ENCODE data around the gene DMAC2.
"Not testable (repeated sequence)": the region's sequence is repeated elsewhere in the genome, so short reads cannot be mapped to it uniquely, and the experiment has no call there.

DMAC2 gene

DNA sequence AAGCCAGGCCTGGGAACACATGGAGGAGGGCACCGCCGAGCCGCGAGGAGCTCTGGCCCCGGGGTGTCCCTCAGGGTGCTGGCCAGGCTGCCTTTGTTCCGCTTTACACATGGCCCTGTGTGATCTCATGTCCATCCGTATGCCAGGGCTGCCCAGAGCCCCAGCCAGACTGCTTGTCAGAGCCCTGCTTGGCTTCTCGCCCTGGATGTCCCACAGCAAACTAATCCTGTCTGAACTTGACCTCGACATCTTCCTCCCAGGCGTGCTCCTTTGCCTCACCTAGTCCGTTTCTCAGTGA, 27.8 kb downstream of the DMAC2 start:
- no peaks in the 10 kb centered on the region for H3K4me1 ChIP-seq (ENCODE audit: control insufficient read depth, insufficient read depth, low read length)
- no peaks in the 10 kb centered on the region for H3K27me3 ChIP-seq (ENCODE audit: control insufficient read depth, insufficient read depth, low read length)
- H3K4me3 ChIP-seq (ENCODE audit: low read length), result no peak overlapping the region
- no peak overlapping the region for H3K27ac ChIP-seq (ENCODE audit: low read depth, low read length)
- H3K36me3 ChIP-seq (ENCODE audit: control insufficient read depth, insufficient read depth, low read length), result peaks cover 24% of the 10 kb centered on the region
- H3K9ac ChIP-seq (ENCODE audit: low read length), result no peak overlapping the region

DNA sequence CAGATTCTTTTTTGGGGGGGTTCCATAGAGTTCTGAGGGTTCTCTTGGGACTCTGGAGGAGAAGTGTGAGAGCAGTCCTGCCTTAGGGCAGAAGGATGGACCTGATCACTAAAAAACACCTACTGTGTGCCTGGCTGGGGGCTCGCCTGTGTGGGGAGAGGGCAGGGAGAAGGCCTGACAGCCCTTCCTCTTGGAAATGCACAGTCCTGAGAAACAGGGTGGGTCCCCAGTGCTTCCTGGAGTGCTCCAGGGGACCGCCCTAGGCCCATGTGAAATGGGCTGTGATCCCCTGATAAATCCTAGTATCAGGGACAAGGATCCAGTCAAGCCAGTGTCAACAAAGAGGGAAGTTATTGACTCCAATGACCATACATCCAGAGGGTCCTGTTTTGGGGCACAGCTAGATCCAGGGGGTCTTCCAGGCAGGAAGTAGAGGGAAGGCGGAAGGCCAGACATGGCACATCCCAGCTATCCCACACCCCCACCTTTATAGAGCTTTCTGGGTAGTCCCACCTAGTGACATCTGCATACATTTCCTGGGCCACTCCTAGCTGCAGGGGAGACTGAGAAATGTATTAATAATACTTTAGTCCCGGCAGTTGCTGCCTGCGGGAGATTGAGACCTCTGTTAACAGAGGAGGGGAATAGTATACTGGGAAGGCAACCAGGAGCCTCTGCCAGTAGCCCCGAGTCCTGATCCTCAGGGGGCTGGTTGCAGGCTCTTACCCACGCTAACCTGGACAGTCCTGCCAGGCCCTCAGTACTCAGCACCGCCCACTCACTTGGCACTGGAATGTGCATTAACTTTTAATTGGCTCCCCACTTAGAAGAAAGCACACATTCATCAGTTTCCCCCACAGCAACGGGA, 28.4 kb downstream of the DMAC2 start:
- Histone ChIP-seq H3K9ac (ENCODE audit: low read length) (no peak overlapping the region), H3K4me1 (ENCODE audit: control insufficient read depth, insufficient read depth, low read length) (no peaks in the 10 kb centered on the region), H3K36me3 (ENCODE audit: control insufficient read depth, insufficient read depth, low read length) (peaks cover 23% of the 10 kb centered on the region)

DNA sequence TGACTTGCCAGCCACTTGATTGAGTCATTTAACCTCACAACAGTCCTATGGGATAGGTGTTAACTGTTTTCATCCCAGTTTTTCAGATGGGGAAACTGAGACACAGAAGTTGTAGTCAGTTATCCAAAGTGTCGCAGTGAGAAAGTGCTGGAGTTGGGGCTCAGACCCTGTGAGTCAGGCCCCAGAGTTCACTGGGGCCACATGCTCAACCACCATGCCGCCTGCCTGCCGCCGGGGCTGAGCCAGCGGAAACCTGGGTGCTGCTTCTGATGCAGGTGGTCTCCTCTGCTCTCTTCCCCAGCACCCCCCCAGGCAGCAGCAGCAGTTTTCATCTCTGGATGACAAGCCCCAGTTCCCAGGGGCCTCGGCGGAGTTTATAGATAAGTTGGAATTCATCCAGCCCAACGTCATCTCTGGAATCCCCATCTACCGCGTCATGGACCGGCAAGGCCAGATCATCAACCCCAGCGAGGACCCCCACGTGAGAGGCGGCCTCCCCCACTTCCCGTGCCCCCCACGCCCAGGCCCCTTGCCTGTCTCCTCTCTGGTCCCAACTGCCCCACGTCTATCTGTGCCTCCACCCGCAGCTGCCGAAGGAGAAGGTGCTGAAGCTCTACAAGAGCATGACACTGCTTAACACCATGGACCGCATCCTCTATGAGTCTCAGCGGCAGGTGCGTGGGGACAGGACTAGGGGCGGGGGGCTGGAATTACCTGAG, 29.2 kb downstream of the DMAC2 start:
- H3K27ac ChIP-seq (ENCODE audit: low read depth, low read length), result no peak overlapping the region
- no peak overlapping the region for H3K9ac ChIP-seq (ENCODE audit: low read length)
- no peak overlapping the region for H3K4me3 ChIP-seq (ENCODE audit: low read length)
- H3K4me1 ChIP-seq (ENCODE audit: control insufficient read depth, insufficient read depth, low read length), result no peaks in the 10 kb centered on the region
- H3K36me3 ChIP-seq (ENCODE audit: control insufficient read depth, insufficient read depth, low read length), result peaks cover 20% of the 10 kb centered on the region
- H3K27me3 ChIP-seq (ENCODE audit: control insufficient read depth, insufficient read depth, low read length), result no peaks in the 10 kb centered on the region

More for the DNA sequence above, 28.4 kb downstream of the DMAC2 start:
- Histone ChIP-seq H3K27me3 (ENCODE audit: control insufficient read depth, insufficient read depth, low read length) (no peaks in the 10 kb centered on the region), H3K4me3 (ENCODE audit: low read length) (no peak overlapping the region), H3K27ac (ENCODE audit: low read depth, low read length) (no peak overlapping the region)

DNA sequence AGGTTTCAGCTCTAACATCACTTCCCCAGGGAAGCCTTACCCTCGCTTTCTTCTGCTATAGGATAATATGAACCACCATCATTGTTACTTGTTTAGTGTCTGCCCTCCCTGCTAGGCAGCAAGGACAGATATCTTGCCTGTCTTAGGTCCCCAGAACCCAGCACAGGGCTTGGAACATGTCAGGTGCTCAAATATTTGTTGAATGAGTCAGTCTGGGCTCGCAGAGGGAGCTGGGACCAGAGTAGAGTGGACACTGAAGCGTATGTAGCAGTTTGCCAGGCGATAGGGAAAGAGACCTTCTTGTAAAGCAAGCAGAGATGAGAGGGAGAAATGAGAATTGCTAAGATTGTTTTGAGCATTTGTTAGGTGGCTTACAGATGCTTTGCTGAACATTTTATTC, 30.4 kb downstream of the DMAC2 start:
- Histone ChIP-seq H3K4me1 (ENCODE audit: control insufficient read depth, insufficient read depth, low read length) (no peaks in the 10 kb centered on the region), H3K4me3 (ENCODE audit: low read length) (no peak overlapping the region), H3K36me3 (ENCODE audit: control insufficient read depth, insufficient read depth, low read length) (peaks cover 12% of the 10 kb centered on the region)

DNA sequence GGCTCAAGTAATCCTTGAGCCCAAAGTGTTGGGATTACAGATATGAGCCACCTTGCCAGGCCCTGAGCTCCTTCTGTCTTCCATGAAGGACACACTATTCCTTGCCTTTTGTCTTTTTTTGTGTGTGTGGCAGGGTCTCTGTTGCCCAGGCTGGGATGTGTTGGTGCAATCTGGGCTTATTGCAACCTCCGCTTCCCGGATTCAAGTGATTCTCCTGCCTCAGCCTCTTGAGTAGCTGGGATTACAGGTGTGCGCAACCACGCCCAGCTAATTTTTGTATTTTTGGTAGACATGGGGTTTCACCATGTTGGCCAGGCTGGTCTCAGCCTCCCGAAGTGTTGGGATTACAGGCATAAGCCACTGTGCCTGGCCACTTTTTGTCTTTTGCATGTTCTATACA, 30.9 kb downstream of the DMAC2 start:
- not testable (repeated sequence) for H3K4me3 ChIP-seq (ENCODE audit: low read length); H3K27ac ChIP-seq (ENCODE audit: low read depth, low read length); H3K4me1 ChIP-seq (ENCODE audit: control insufficient read depth, insufficient read depth, low read length); H3K27me3 ChIP-seq (ENCODE audit: control insufficient read depth, insufficient read depth, low read length); H3K9ac ChIP-seq (ENCODE audit: low read length)
- H3K36me3 ChIP-seq (ENCODE audit: control insufficient read depth, insufficient read depth, low read length), result peaks cover 12% of the 10 kb centered on the region

More for the DNA sequence above, 30.4 kb downstream of the DMAC2 start:
- H3K27ac ChIP-seq (ENCODE audit: low read depth, low read length), result no peak overlapping the region
- no peak overlapping the region for H3K9ac ChIP-seq (ENCODE audit: low read length)
- no peaks in the 10 kb centered on the region for H3K27me3 ChIP-seq (ENCODE audit: control insufficient read depth, insufficient read depth, low read length)

DNA sequence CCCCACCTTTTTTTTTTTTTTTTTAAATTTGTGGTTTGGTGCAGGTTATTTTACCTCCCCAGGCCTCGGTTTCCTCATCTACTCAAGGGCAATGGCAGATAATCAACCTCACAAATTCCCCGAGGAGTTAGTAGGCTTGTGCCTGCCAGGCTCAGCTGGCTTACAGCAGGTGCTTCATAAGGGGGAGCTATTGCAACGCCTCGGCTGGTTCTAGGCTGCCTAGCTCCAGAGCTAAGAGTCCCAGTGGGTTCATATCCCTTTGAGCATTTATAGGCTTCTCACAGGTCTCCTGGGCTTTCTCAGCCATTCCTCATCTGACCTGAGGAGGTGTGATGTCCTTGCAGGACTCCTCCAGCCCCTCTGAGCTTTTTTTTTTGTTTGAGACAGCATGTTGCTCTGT, 31.5 kb downstream of the DMAC2 start:
- H3K4me3 ChIP-seq (ENCODE audit: low read length), result no peak overlapping the region
- H3K4me1 ChIP-seq (ENCODE audit: control insufficient read depth, insufficient read depth, low read length), result no peaks in the 10 kb centered on the region
- no peak overlapping the region for H3K27ac ChIP-seq (ENCODE audit: low read depth, low read length)
- no peaks in the 10 kb centered on the region for H3K27me3 ChIP-seq (ENCODE audit: control insufficient read depth, insufficient read depth, low read length)
- H3K36me3 ChIP-seq (ENCODE audit: control insufficient read depth, insufficient read depth, low read length), result peaks cover 6% of the 10 kb centered on the region
- H3K9ac ChIP-seq (ENCODE audit: low read length), result no peak overlapping the region

DNA sequence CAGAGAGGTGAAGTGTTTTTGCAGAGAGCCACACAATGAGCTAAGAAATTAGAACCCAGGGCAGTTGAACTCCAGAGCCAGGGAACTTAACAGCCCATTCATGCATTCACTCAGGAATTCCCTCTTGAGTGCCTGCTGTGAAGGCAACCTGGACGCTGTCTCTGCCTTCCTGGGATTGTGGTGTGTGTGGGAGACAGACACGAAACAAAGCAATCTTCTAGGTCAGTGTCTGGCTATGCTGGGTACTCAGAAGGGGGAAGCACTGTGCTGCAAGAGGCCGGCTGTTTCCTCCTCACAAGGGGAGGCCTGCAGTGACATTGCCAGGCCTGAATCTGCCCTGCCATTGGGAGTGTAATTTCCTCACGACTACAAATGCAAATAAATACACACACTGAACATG, 32.4 kb downstream of the DMAC2 start:
- no peak overlapping the region for H3K27ac ChIP-seq (ENCODE audit: low read depth, low read length)
- no peak overlapping the region for H3K4me3 ChIP-seq (ENCODE audit: low read length)
- peaks cover 3% of the 10 kb centered on the region for H3K36me3 ChIP-seq (ENCODE audit: control insufficient read depth, insufficient read depth, low read length)
- no peaks in the 10 kb centered on the region for H3K27me3 ChIP-seq (ENCODE audit: control insufficient read depth, insufficient read depth, low read length)
- no peak overlapping the region for H3K9ac ChIP-seq (ENCODE audit: low read length)
- H3K4me1 ChIP-seq (ENCODE audit: control insufficient read depth, insufficient read depth, low read length), result no peaks in the 10 kb centered on the region

DNA sequence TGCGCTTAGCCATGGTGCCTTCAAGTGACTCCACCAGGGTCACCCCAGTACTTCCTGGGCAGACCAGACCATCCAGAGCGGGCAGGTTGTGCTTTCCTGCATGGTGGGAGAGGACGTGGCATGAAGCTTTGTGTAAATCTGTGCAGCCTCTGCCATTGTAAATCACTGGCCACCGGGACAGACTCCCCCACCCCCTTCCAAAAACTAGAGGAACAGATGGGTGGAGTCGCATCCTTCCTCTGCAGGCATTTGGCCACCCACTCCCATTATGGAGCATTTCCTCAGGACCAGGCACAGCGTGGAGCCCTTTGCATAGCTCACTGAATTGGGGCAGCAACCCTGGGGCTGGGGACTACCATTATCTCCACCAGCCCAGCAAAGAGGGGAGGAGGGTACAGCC, 33.9 kb downstream of the DMAC2 start:
- Histone ChIP-seq H3K9ac (ENCODE audit: low read length) (no peak overlapping the region), H3K4me1 (ENCODE audit: control insufficient read depth, insufficient read depth, low read length) (no peaks in the 10 kb centered on the region), H3K4me3 (ENCODE audit: low read length) (no peak overlapping the region), H3K27ac (ENCODE audit: low read depth, low read length) (no peak overlapping the region), H3K27me3 (ENCODE audit: control insufficient read depth, insufficient read depth, low read length) (no peaks in the 10 kb centered on the region), H3K36me3 (ENCODE audit: control insufficient read depth, insufficient read depth, low read length) (no peaks in the 10 kb centered on the region)

DNA sequence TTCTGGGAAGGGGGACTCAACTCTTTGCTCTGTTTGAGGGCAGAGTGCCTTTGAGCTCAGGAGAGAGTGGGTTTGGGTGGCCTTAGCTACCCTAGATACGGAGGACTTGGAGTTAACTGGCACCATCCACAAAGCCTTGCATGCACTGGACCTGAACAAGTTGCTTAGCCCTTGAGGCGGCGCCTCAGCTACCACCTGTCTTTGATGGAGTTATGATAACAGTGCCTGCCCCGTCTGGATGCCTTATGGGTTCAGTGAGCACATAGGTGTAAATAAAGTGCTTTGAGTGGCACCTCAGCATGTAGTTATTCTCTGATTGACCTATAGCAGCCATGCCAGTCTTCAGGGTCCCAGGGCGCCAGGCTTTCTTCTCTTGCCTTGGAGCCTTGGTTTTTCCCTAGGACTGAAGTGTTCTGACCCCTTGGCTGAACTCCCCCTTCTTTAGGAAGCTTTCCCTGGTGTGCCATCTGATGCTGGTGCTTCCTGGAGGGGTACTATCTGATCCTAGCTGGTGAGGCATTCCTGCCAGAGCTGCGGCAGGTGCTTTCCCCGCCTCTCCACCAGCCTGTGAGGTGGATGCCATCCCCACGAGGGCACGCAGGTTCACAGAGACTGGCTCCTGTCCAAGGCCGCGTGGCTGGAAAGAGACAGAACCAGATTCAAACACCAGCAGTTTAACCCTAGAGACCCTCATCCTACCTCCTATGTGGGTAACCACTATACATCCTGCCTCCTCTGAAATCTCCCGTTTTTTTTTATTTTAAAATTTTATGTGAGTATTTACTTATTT, 36.3 kb downstream of the DMAC2 start:
- Histone ChIP-seq H3K36me3 (ENCODE audit: control insufficient read depth, insufficient read depth, low read length) (no peaks in the 10 kb centered on the region), H3K4me1 (ENCODE audit: control insufficient read depth, insufficient read depth, low read length) (peaks cover 5% of the 10 kb centered on the region), H3K27me3 (ENCODE audit: control insufficient read depth, insufficient read depth, low read length) (no peaks in the 10 kb centered on the region), H3K4me3 (ENCODE audit: low read length) (no peak overlapping the region), H3K9ac (ENCODE audit: low read length) (no peak overlapping the region), H3K27ac (ENCODE audit: low read depth, low read length) (no peak overlapping the region)

DNA sequence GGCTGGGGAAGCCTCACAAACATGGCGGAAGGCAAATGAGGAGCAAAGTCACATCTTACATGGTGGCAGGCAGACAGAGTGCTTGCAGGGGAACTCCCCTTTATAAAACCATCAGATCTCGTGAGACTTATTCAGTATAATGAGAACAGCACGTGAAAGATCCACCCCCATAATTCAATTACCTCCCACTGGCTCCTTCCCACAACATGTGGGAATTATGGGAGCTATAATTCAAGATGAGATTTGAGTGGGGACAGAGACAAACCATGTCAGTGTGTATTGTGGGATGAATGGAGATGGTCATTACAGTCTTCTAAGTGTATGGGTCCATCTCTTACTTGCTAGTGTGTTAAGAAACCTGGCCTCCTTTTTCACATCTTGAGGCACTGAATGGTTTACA, 37.7 kb downstream of the DMAC2 start:
- Histone ChIP-seq H3K36me3 (ENCODE audit: control insufficient read depth, insufficient read depth, low read length) (no peaks in the 10 kb centered on the region), H3K4me1 (ENCODE audit: control insufficient read depth, insufficient read depth, low read length) (peaks cover 6% of the 10 kb centered on the region), H3K27ac (ENCODE audit: low read depth, low read length) (no peak overlapping the region), H3K4me3 (ENCODE audit: low read length) (no peak overlapping the region), H3K27me3 (ENCODE audit: control insufficient read depth, insufficient read depth, low read length) (no peaks in the 10 kb centered on the region), H3K9ac (ENCODE audit: low read length) (no peak overlapping the region)

DNA sequence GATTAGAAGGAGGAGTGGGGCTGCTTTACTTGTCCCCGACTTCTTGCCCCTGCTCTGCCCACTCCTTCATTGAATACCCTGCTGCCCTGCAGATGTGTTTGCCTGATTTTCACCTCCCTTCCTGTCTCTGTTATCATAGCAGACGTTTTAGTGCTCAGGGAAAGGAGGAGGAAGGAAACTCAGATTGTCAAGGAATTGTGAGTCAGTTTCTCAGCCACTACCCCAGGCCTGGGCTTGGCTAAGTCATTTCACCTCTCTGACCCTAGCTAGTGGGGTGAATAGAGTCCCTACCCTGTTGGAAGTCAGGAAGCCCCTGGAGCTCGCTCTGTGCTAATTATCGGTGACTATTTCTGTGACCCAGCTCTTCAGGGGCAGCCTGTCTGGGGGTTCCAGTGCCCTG, 38.2 kb downstream of the DMAC2 start:
- Histone ChIP-seq H3K9ac (ENCODE audit: low read length) (no peak overlapping the region), H3K36me3 (ENCODE audit: control insufficient read depth, insufficient read depth, low read length) (no peaks in the 10 kb centered on the region), H3K4me1 (ENCODE audit: control insufficient read depth, insufficient read depth, low read length) (peaks cover 7% of the 10 kb centered on the region), H3K27ac (ENCODE audit: low read depth, low read length) (no peak overlapping the region), H3K4me3 (ENCODE audit: low read length) (no peak overlapping the region), H3K27me3 (ENCODE audit: control insufficient read depth, insufficient read depth, low read length) (no peaks in the 10 kb centered on the region)

DNA sequence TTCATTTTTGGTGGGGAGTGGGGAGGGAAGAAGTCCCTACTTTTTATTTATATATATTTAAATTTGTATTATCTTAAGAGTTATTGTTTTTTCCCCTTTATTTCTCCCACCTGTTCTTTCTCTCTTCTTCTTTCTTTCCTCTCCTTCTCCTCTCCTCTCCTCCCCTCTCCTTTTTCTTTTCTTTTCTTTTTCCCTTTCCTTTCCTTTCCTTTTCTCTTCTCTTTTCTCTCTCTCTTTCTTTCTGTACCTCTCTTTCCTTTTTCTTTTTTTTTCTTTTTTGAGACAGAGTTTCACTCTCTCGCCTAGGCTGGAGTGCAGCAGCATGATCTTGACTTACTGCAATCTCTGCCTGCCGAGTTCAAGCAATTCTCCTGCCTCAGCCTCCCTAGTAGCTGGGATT, 40.2 kb downstream of the DMAC2 start:
- H3K27me3 ChIP-seq (ENCODE audit: control insufficient read depth, insufficient read depth, low read length), result no peaks in the 10 kb centered on the region
- H3K9ac ChIP-seq (ENCODE audit: low read length), result no peak overlapping the region
- H3K4me1 ChIP-seq (ENCODE audit: control insufficient read depth, insufficient read depth, low read length), result peaks cover 9% of the 10 kb centered on the region
- no peak overlapping the region for H3K4me3 ChIP-seq (ENCODE audit: low read length)
- no peaks in the 10 kb centered on the region for H3K36me3 ChIP-seq (ENCODE audit: control insufficient read depth, insufficient read depth, low read length)
- H3K27ac ChIP-seq (ENCODE audit: low read depth, low read length), result no peak overlapping the region

Data from rectal smooth muscle tissue (tissue), 1 donor.